Activated CD4-positive, alpha-beta T cell treated with anti-CD3 and anti-CD28 coated beads, Interleukin-2, Interleukin-4, amounts not matched to agents 100 ng/mL and 50 ng/mL, durations not matched to agents 16 hours and 8 hours (primary cell): ENCODE measurements around the gene FLNB.
A peak's percentile ranks its signal among the peaks of the same experiment; 100 is the strongest.

Source experiments
- DNase-seq: peaks from one replicate; pipeline ENCODE4 v3.0.0-alpha.2; 2020; ENCODE audit warnings: low spot score

Gene FLNB

GRCh38 chr3:58008141-58009025 is at the start of gene FLNB:
FLNB (plus strand) TSS chr3:58008422; CDS start chr3:58008565, 143 bp downstream.
- peak; percentile 76 for DNase-seq

DNA sequence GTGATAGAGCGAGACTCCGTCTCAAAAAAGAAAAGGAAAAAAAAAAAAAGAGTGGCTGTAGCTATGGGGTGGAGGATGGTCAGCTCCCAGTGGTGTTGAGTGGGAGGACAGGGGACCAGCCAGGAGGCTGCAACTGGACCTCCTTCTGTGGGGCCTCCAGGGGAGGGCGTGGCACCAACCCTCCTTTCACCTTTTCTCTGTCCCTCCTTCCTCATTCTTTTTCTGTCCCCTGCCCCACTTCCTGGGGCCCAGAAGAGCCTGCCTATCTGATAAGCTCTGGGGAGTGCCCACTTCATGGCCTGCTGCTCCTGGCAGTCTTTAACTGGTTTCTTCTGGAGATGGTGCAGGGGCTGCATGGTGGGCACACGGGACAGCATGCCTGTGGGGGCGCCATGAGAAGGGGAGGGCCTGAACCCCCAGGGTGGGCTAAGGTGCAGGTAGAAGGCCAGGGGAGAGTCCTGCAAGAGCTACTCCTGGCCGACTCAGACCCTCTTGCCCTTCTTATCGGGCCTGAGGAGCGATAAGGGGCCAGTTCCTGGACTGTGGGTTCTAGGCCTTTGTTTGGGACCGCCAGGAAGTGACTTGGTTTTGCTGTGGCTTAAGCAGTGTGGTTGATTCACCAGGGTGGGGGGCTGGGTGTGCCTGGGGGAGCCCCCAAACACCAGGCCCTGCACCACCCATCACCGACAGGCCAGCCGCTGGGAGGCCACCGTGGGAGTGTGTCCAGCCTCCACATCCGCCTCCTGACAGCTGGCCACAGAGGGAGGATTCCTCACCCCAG is 49.4 kb upstream of the FLNB start:
- DNase-seq = no peak

GRCh38 chr3:57959423-57960173 is 48.6 kb upstream of the FLNB start:
- no peak for DNase-seq

- DNase-seq = no peak
These were observed 48.1 kb upstream of the FLNB start for GRCh38 chr3:57960174-57960505.

GRCh38 chr3:57961177-57961827 is 46.9 kb upstream of the FLNB start:
- DNase-seq = no peak

GRCh38 chr3:57961828-57962447 is 46.3 kb upstream of the FLNB start:
- DNase-seq = peak; percentile 17

DNA sequence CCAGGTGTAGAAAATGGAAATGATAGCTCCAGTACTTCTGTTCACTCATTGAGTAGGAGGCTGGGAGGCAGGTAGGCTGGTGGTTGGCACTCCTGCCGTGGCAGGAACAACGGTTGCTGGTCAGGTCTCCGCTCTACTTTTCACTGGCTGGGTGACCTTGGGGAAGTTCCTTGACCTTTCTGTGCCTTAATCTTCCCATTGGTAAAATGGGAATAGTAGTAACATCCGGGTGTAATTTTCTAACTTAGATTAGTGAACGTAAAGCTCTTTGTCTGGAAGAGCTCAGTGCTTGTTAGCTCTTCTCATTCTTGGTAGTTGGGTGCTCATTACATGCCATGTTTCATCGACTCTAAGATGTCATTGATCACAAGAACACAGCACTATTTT is 45.8 kb upstream of the FLNB start:
- no peak for DNase-seq

DNA sequence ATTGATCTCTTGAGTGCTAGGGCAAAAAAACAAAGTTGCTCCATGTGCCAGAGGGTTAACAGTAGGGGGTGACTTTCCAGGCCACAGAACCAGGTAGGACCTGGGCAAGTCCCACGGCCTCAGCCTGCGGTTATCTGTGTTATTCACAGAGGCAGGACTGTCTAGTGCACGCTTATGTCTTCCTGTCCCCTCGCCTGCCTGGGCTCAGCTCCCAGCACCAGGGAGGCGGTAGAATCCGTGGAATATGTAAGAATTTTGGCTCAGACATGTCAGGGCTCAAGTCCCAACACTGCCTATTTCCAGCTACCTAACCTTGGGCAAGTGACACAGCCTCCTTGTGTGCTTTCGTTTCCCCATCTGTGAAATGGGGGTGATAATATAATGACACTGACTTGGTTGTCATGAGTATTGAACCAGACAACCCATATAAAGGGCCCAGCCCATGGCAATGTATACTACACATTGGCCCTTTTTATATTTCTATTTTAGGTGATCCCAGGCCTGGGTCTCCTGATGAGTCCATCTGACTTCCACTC is 44.3 kb upstream of the FLNB start:
- DNase-seq = no peak

- no peak for DNase-seq
These were observed 41.4 kb upstream of the FLNB start for GRCh38 chr3:57966829-57967228.

- no peak for DNase-seq
These were observed 40.6 kb upstream of the FLNB start for GRCh38 chr3:57967590-57967989.

DNA sequence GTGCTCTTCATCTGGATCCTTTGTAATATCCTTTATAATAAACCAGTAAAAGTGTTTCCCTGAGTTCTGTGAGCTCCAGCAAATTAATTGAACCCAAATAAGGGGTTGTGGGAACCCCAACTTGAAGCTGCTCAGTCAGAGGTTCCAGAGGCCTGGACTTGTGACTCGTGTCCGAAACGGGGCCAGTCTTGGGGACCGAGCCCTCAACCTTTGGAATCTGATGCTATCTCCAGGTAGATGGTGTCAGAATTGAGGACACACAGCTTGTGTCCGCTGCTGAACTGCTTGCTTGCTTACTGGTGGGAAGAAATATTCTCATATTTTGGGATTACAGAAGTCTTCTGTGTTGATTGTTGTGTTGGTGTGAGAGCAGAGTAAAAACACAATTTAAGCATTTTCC is 39.7 kb upstream of the FLNB start:
- DNase-seq = no peak

- DNase-seq = no peak
These were observed 36.2 kb upstream of the FLNB start for GRCh38 chr3:57971975-57972374.

GRCh38 chr3:57972531-57973111 is 35.6 kb upstream of the FLNB start:
- DNase-seq = no peak

GRCh38 chr3:57973715-57974477 is 34.3 kb upstream of the FLNB start:
- DNase-seq = no peak

GRCh38 chr3:57974796-57975388 is 33.3 kb upstream of the FLNB start:
- DNase-seq = no peak

- no peak for DNase-seq
These were observed 30.4 kb upstream of the FLNB start for GRCh38 chr3:57977818-57978235.

DNA sequence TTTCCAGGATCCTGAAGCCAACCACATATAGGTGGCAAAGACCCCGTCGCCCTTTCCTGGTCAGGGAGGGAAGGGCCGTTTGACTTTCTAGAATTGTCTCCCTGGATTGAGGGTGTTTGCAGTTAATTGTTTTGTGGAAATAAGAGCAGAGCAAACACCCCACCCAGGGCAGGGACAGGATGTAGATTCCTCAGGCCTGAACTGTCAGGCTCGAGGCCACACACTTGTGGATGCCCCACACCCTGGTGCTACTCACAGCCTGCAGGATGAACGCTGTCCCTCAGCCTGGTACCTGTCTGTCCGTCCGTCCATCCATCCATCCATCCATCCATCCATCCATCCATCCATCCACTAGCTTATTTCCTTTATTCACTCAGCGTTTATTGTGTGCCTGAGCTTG is 29.9 kb upstream of the FLNB start:
- DNase-seq = no peak

- no peak for DNase-seq
These were observed 27.8 kb upstream of the FLNB start for GRCh38 chr3:57980416-57980815.

GRCh38 chr3:57981483-57982087 is 26.6 kb upstream of the FLNB start:
- DNase-seq = no peak
